Tibial artery (tissue), 4 donors: ENCODE data around the gene CISH.

Source experiments
- DNase-seq, 2 donors: peaks; one replicate each; pipeline ENCODE4 v3.0.0-alpha.2; 2019
- H3K27ac ChIP-seq, 2 donors: fragments of 200-600 bp; sonication (generic) in 1 of 2; 1 replicate in 1 of 2; 2 replicates in 1 of 2; pipeline ENCODE4 v1.5.1; 2018 to 2019; ENCODE audit warnings: mild to moderate bottlenecking in 1 of 2
- H3K27me3 ChIP-seq, 2 donors: fragments of 200-600 bp; sonication (generic) in 1 of 2; one replicate each; pipeline versions ENCODE4 v1.5.1 to v1.6.0; 2016 to 2019
- H3K36me3 ChIP-seq, 3 donors: fragments of 200-600 bp; sonication (generic) in 2 of 3; one replicate each; pipeline ENCODE4 v1.5.1; 2016 to 2019; ENCODE audit warnings: mild to moderate bottlenecking in 2 of 3
- H3K4me1 ChIP-seq, 4 donors: fragments of 200-600 bp; sonication (generic) in 2 of 4; 1 replicate in 3 of 4; 2 replicates in 1 of 4; pipeline ENCODE4 v1.5.1; 2016 to 2019
- H3K4me3 ChIP-seq, 2 donors: fragments of 200-600 bp; sonication (generic) in 1 of 2; 1 replicate in 1 of 2; 2 replicates in 1 of 2; pipeline ENCODE4 v1.5.1; 2018 to 2019; ENCODE audit warnings: mild to moderate bottlenecking in 2 of 2
- H3K9me3 ChIP-seq, 3 donors: fragments of 200-600 bp; sonication (generic) in 1 of 3; one replicate each; pipeline ENCODE4 v1.5.1; 2016 to 2019
- intact Hi-C: fragments of 100-400 bp; cut with DNase I; formaldehyde crosslinking; loops from one replicate; pipeline ENCODE4 v1.15.0; 2023; ENCODE audit warnings: low total_unique reads
- TF ChIP-seq, protein P1 (sequence below), 2 experiments: fragments of 200-600 bp in 1 of 2; fragments of 450-650 bp in 1 of 2; IDR thresholded peaks; one replicate each; pipeline ENCODE4 v1.5.1; 2017 to 2019; ENCODE audit warnings: antibody characterized with exemption in 2 of 2, mild to moderate bottlenecking in 1 of 2, moderate library complexity in 1 of 2

CISH gene

GRCh38 chr3:50584391-50584790 is 27.2 kb downstream of the CISH start:
- H3K27ac ChIP-seq: no peak overlapping the region

GRCh38 chr3:50583897-50584296 is 27.7 kb downstream of the CISH start:
- H3K36me3 ChIP-seq: peaks cover 4 to 60% (median 20%) of the 10 kb centered on the region in 3 donors
- intact Hi-C loops: no loop called here
- DNase-seq: peak; percentile 73 to 84
- H3K27me3 ChIP-seq: no peaks in the 10 kb centered on the region
- no peak overlapping the region for H3K27ac ChIP-seq
- TF ChIP-seq, protein P1, sequence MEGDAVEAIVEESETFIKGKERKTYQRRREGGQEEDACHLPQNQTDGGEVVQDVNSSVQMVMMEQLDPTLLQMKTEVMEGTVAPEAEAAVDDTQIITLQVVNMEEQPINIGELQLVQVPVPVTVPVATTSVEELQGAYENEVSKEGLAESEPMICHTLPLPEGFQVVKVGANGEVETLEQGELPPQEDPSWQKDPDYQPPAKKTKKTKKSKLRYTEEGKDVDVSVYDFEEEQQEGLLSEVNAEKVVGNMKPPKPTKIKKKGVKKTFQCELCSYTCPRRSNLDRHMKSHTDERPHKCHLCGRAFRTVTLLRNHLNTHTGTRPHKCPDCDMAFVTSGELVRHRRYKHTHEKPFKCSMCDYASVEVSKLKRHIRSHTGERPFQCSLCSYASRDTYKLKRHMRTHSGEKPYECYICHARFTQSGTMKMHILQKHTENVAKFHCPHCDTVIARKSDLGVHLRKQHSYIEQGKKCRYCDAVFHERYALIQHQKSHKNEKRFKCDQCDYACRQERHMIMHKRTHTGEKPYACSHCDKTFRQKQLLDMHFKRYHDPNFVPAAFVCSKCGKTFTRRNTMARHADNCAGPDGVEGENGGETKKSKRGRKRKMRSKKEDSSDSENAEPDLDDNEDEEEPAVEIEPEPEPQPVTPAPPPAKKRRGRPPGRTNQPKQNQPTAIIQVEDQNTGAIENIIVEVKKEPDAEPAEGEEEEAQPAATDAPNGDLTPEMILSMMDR (IDR thresholded peaks at IDR 0.05): no peak
- no peak overlapping the region for H3K4me3 ChIP-seq
- peaks cover 0 to 17% (median 0%) of the 10 kb centered on the region in 4 donors for H3K4me1 ChIP-seq
- H3K9me3 ChIP-seq: no peaks in the 10 kb centered on the region

More at GRCh38 chr3:50584391-50584790, 27.2 kb downstream of the CISH start:
- DNase-seq: no peak
- Histone ChIP-seq H3K9me3 (no peaks in the 10 kb centered on the region), H3K27me3 (no peaks in the 10 kb centered on the region), H3K36me3 (peaks cover 4 to 55% (median 18%) of the 10 kb centered on the region in 3 donors), H3K4me3 (no peak overlapping the region), H3K4me1 (peaks cover 0 to 17% (median 0%) of the 10 kb centered on the region in 4 donors)
- TF ChIP-seq, protein P1 (IDR thresholded peaks at IDR 0.05): no peak
- intact Hi-C loops: no loop called here

DNA sequence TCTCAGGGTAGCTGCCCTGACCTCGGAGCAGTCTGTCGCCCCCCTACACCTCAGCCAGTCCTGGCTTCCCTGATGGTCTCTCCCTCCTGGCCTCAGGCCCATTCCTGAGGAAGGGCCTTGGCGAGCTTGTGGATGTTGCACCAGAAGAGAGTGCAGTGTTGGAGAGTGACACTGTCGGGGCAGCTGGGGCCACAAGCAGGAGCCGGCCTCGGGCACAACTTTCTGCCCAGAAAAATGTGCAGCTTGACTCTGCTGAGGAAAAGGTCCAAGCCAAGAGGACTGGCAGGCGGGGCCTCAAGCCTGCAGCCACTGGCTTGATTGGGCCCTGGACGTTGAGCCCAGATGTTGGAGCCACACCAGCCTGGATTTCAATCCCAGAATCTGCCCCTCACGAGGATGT is 29.5 kb downstream of the CISH start:
- Histone ChIP-seq H3K4me1 (peaks cover 0 to 11% (median 0%) of the 10 kb centered on the region in 4 donors), H3K4me3 (no peak overlapping the region), H3K27me3 (no peaks in the 10 kb centered on the region), H3K9me3 (no peaks in the 10 kb centered on the region), H3K27ac (no peak overlapping the region), H3K36me3 (peaks cover 4 to 78% (median 36%) of the 10 kb centered on the region in 3 donors)
- TF ChIP-seq, protein P1 (IDR thresholded peaks at IDR 0.05): no peak
- DNase-seq: no peak
- intact Hi-C loops: no loop called here

DNA sequence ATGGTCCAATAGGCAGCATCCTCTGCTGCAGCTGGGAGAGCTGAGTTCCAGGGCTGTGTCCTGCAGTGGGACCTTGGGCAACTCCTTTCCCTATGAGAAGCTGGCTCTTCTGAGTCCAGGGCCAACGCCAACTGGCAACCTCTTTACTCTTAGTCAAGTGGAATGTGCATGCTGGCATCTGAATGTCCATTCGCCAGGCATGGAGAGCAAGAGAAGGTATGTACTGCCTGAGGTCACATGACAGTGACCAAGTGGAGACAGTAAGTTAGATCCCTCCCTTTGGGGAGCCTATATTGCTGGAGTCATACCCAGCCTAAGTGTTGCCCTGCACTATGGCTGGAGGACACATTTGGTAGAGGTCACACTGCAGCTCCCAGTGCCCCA is 30.1 kb downstream of the CISH start:
- Histone ChIP-seq H3K4me3 (no peak overlapping the region), H3K27ac (no peak overlapping the region), H3K36me3 (peaks cover 4 to 84% (median 42%) of the 10 kb centered on the region in 3 donors), H3K9me3 (no peaks in the 10 kb centered on the region), H3K27me3 (no peaks in the 10 kb centered on the region), H3K4me1 (peaks cover 0 to 11% (median 0%) of the 10 kb centered on the region in 4 donors)
- intact Hi-C loops: no loop called here
- DNase-seq: no peak
- TF ChIP-seq, protein P1 (IDR thresholded peaks at IDR 0.05): no peak

GRCh38 chr3:50580683-50581458 is 30.7 kb downstream of the CISH start:
- Histone ChIP-seq H3K4me1 (peaks cover 0 to 11% (median 0%) of the 10 kb centered on the region in 4 donors), H3K27ac (no peak overlapping the region)
- DNase-seq: no peak

More at GRCh38 chr3:50580683-50581458, 30.7 kb downstream of the CISH start:
- Histone ChIP-seq H3K4me3 (no peak overlapping the region), H3K27me3 (no peaks in the 10 kb centered on the region), H3K9me3 (no peaks in the 10 kb centered on the region), H3K36me3 (peaks cover 4 to 90% (median 45%) of the 10 kb centered on the region in 3 donors)
- TF ChIP-seq, protein P1 (IDR thresholded peaks at IDR 0.05): no peak
- intact Hi-C loops: no loop called here
